KOPT-K1 (cell line): ENCODE results near the gene PTPRD.

Experiments used
- H3K27ac ChIP-seq: fragments of 200-600 bp; sonication (generic); 2 replicates; pipeline ENCODE4 v1.5.1; 2016; ENCODE audit warnings: antibody characterized with exemption, mild to moderate bottlenecking, low read depth, low read length; ENCODE audit not compliant: poor library complexity, severe bottlenecking
- H3K36me3 ChIP-seq: fragments of 200-600 bp; sonication (generic); 2 replicates; pipeline ENCODE4 v1.5.1; 2017; ENCODE audit warnings: antibody characterized with exemption, mild to moderate bottlenecking, low read length, moderate library complexity; ENCODE audit not compliant: insufficient read depth
- H3K9me3 ChIP-seq: fragments of 200-600 bp; sonication (generic); 2 replicates; pipeline ENCODE4 v1.5.1; 2017; ENCODE audit warnings: antibody characterized with exemption, low read length, mild to moderate bottlenecking; ENCODE audit not compliant: insufficient read depth, poor library complexity, severe bottlenecking

PTPRD gene

GRCh38 chr9:8831568-8831967 is 1781.2 kb downstream of the PTPRD start:
- no peak overlapping the region for H3K27ac ChIP-seq
- no peaks in the 10 kb centered on the region for H3K36me3 ChIP-seq
- no peaks in the 10 kb centered on the region for H3K9me3 ChIP-seq

GRCh38 chr9:8826281-8826680 is 1786.5 kb downstream of the PTPRD start:
- H3K27ac ChIP-seq = no peak overlapping the region
- no peaks in the 10 kb centered on the region for H3K36me3 ChIP-seq
- no peaks in the 10 kb centered on the region for H3K9me3 ChIP-seq

GRCh38 chr9:8825585-8826147 is 1787.1 kb downstream of the PTPRD start:
- Histone ChIP-seq H3K27ac (no peak overlapping the region), H3K9me3 (no peaks in the 10 kb centered on the region)

GRCh38 chr9:8823131-8823895 is 1789.5 kb downstream of the PTPRD start:
- no peak overlapping the region for H3K27ac ChIP-seq
- H3K36me3 ChIP-seq = no peaks in the 10 kb centered on the region
- H3K9me3 ChIP-seq = no peaks in the 10 kb centered on the region

More at GRCh38 chr9:8825585-8826147, 1787.1 kb downstream of the PTPRD start:
- H3K36me3 ChIP-seq = no peaks in the 10 kb centered on the region

- H3K27ac ChIP-seq = no peak overlapping the region
- no peaks in the 10 kb centered on the region for H3K9me3 ChIP-seq
- H3K36me3 ChIP-seq = no peaks in the 10 kb centered on the region
Observed at GRCh38 chr9:8822667-8823025, 1790.2 kb downstream of the PTPRD start.

GRCh38 chr9:8821910-8822666 is 1790.7 kb downstream of the PTPRD start:
- Histone ChIP-seq H3K9me3 (no peaks in the 10 kb centered on the region), H3K36me3 (no peaks in the 10 kb centered on the region), H3K27ac (no peak overlapping the region)

GRCh38 chr9:8817335-8817734 is 1795.5 kb downstream of the PTPRD start:
- H3K9me3 ChIP-seq = no peaks in the 10 kb centered on the region
- no peaks in the 10 kb centered on the region for H3K36me3 ChIP-seq
- H3K27ac ChIP-seq = no peak overlapping the region

- Histone ChIP-seq H3K9me3 (no peaks in the 10 kb centered on the region), H3K27ac (no peak overlapping the region), H3K36me3 (no peaks in the 10 kb centered on the region)
Observed at GRCh38 chr9:8816361-8816760, 1796.4 kb downstream of the PTPRD start.

GRCh38 chr9:8815931-8816330 is 1796.9 kb downstream of the PTPRD start:
- Histone ChIP-seq H3K36me3 (no peaks in the 10 kb centered on the region), H3K9me3 (no peaks in the 10 kb centered on the region), H3K27ac (no peak overlapping the region)

GRCh38 chr9:8815219-8815618 is 1797.6 kb downstream of the PTPRD start:
- no peaks in the 10 kb centered on the region for H3K9me3 ChIP-seq
- H3K27ac ChIP-seq = no peak overlapping the region
- H3K36me3 ChIP-seq = no peaks in the 10 kb centered on the region

GRCh38 chr9:8812888-8813287 is 1799.9 kb downstream of the PTPRD start:
- H3K27ac ChIP-seq = no peak overlapping the region
- no peaks in the 10 kb centered on the region for H3K9me3 ChIP-seq
- H3K36me3 ChIP-seq = no peaks in the 10 kb centered on the region

GRCh38 chr9:8809741-8810140 is 1803.1 kb downstream of the PTPRD start:
- H3K27ac ChIP-seq = no peak overlapping the region

GRCh38 chr9:8806150-8806549 is 1806.7 kb downstream of the PTPRD start:
- no peaks in the 10 kb centered on the region for H3K9me3 ChIP-seq
- H3K36me3 ChIP-seq = no peaks in the 10 kb centered on the region
- no peak overlapping the region for H3K27ac ChIP-seq

More at GRCh38 chr9:8809741-8810140, 1803.1 kb downstream of the PTPRD start:
- no peaks in the 10 kb centered on the region for H3K9me3 ChIP-seq
- no peaks in the 10 kb centered on the region for H3K36me3 ChIP-seq

- no peak overlapping the region for H3K27ac ChIP-seq
- H3K9me3 ChIP-seq = no peaks in the 10 kb centered on the region
- H3K36me3 ChIP-seq = no peaks in the 10 kb centered on the region
Observed at GRCh38 chr9:8804613-8805012, 1808.2 kb downstream of the PTPRD start.

- no peaks in the 10 kb centered on the region for H3K36me3 ChIP-seq
- no peaks in the 10 kb centered on the region for H3K9me3 ChIP-seq
- H3K27ac ChIP-seq = no peak overlapping the region
Observed at GRCh38 chr9:8802242-8802641, 1810.6 kb downstream of the PTPRD start.
